HepG2 (cell line): Measurements from ENCODE around the gene BCL7A. TPM values are rescaled to one million over a fixed set of nuclear protein-coding genes. Genes with fewer than 3 reads are reported as not detected.

Experiments used
- ATAC-seq: fragments of 200-7000 bp; cut with Tn5 transposase; 3 replicates; pipeline ENCODE4 v1.9.1; 2020; ENCODE audit warnings: mild to moderate bottlenecking, moderate library complexity
- BruUV-seq: library from RNA; stranded (reverse); fragments of 400-500 nt; replicated peaks from 2 replicates; lab custom pipeline; 2021; lab: Mats Ljungman, UMichigan
- CTCF ChIA-PET: fragments of 300-600 bp; formaldehyde crosslinking; extraction: SDS; loops from one replicate; lab custom pipeline; 2021; ENCODE audit warnings: low total read pairs, inconsistent platforms, low intra/inter-chr PET ratio; lab: Yijun Ruan, JAX
- POLR2A ChIA-PET: fragments of 350-600 bp; sonication (Branson Sonifier 250); formaldehyde crosslinking; loops from one replicate; lab custom pipeline; 2020; ENCODE audit warnings: antibody characterized with exemption, inconsistent platforms; lab: Yijun Ruan, JAX
- DNase-seq: peaks from one replicate; pipeline ENCODE4 v3.0.0-alpha.2; 2015; ENCODE audit warnings: low spot score
- FAIRE-seq: peaks from 3 replicates; lab custom pipeline; 2011; peaks lifted over from hg19 to GRCh38; lab: Jason Lieb, UNC
- H2AFZ ChIP-seq: one replicate; pipeline ENCODE4 v1.6.1; 2011; ENCODE audit warnings: low read length, inconsistent platforms
- H3K27ac ChIP-seq: fragments of 300-600 bp; 3 replicates; pipeline ENCODE4 v1.8.0; 2011; ENCODE audit warnings: mixed run types, mild to moderate bottlenecking, mixed read lengths, low read length, inconsistent platforms; ENCODE audit not compliant: insufficient read depth; ENCODE audit errors: extremely low read length
- H3K27me3 ChIP-seq, 2 experiments: fragments of 200-600 bp in 1 of 2; 2 replicates in 1 of 2; 3 replicates in 1 of 2; pipeline versions ENCODE4 v1.6.0 to v1.8.0; 2011; ENCODE audit warnings: low read length in 2 of 2, mild to moderate bottlenecking in 2 of 2, moderate library complexity in 2 of 2, inconsistent platforms in 1 of 2; ENCODE audit not compliant: insufficient read depth in 2 of 2, control insufficient read depth in 1 of 2
- H3K36me3 ChIP-seq, 2 experiments: fragments of 200-600 bp in 1 of 2; replicated peaks in 1 of 2; 2 replicates in 1 of 2; 3 replicates in 1 of 2; pipeline versions ENCODE4 v1.5.1 to v1.8.0; 2011; ENCODE audit warnings: low read length in 2 of 2, inconsistent platforms in 1 of 2; ENCODE audit not compliant: insufficient read depth in 2 of 2, control insufficient read depth in 1 of 2
- H3K4me1 ChIP-seq: 2 replicates; pipeline ENCODE4 v1.5.1; 2012; ENCODE audit warnings: low read length, inconsistent platforms; ENCODE audit not compliant: insufficient read depth
- H3K4me2 ChIP-seq: 2 replicates; pipeline ENCODE4 v1.6.0; 2011; ENCODE audit warnings: low read depth, low read length, inconsistent platforms
- H3K4me3 ChIP-seq, 3 experiments: fragments of 200-600 bp in 1 of 3; sonication (generic), shearing (Covaris generic) in 1 of 3; replicated peaks in 1 of 3; 2 replicates each; pipeline ENCODE4 v1.5.1; 2011 to 2016; ENCODE audit warnings: low read length in 3 of 3, inconsistent platforms in 2 of 3, low read depth in 2 of 3, mild to moderate bottlenecking in 2 of 3, control low read depth in 1 of 3, mixed read lengths in 1 of 3; ENCODE audit not compliant: insufficient read depth in 1 of 3
- H3K79me2 ChIP-seq: one replicate; pipeline ENCODE4 v1.6.1; 2011; ENCODE audit warnings: low read length, inconsistent platforms; ENCODE audit not compliant: insufficient read depth
- H3K9ac ChIP-seq: 2 replicates; pipeline ENCODE4 v1.6.0; 2011; ENCODE audit warnings: mild to moderate bottlenecking, low read depth, low read length, inconsistent platforms; ENCODE audit not compliant: insufficient read depth
- H3K9me3 ChIP-seq: 2 replicates; pipeline ENCODE4 v1.5.1; 2012; ENCODE audit warnings: mild to moderate bottlenecking, low read length
- H4K20me1 ChIP-seq: 2 replicates; pipeline ENCODE4 v1.6.0; 2011; ENCODE audit warnings: inconsistent platforms, mild to moderate bottlenecking, low read length, moderate library complexity; ENCODE audit not compliant: insufficient read depth
- ATAD3A ChIP-seq: sonication (generic); formaldehyde crosslinking; IDR thresholded peaks from 2 replicates; pipeline ENCODE4 v1.4.0; 2020; ENCODE audit warnings: missing genetic modification reagents
- EP300 ChIP-seq, 3 experiments: sonication (generic) in 1 of 3; formaldehyde crosslinking in 1 of 3; IDR thresholded peaks; 2 replicates each; pipeline versions ENCODE4 v1.5.1 to v1.6.1; 2011 to 2020; ENCODE audit warnings: low read depth in 2 of 3, low read length in 2 of 3, borderline replicate concordance in 1 of 3, improper control_type of control experiment in 1 of 3, mild to moderate bottlenecking in 1 of 3, missing genetic modification reagents in 1 of 3, moderate library complexity in 1 of 3
- HHEX ChIP-seq: IDR thresholded peaks from 2 replicates; pipeline ENCODE4 v1.6.1; 2016; ENCODE audit warnings: control low read depth
- TGIF2 ChIP-seq: IDR thresholded peaks from 2 replicates; pipeline ENCODE4 v1.6.1; 2016; ENCODE audit warnings: control low read depth, missing compliant biosample characterization
- TRIM24 ChIP-seq: sonication (generic); formaldehyde crosslinking; IDR thresholded peaks from 2 replicates; pipeline ENCODE4 v1.8.0; 2022; ENCODE audit warnings: mild to moderate bottlenecking, missing genetic modification reagents
- TSC22D2 ChIP-seq: sonication (generic); formaldehyde crosslinking; IDR thresholded peaks from 2 replicates; pipeline ENCODE4 v1.5.1; 2020; ENCODE audit warnings: missing genetic modification reagents, mild to moderate bottlenecking, borderline replicate concordance
- ZNF235 ChIP-seq: sonication (generic); formaldehyde crosslinking; IDR thresholded peaks from 2 replicates; pipeline ENCODE4 v1.8.1; 2023; ENCODE audit warnings: mild to moderate bottlenecking, missing genetic modification reagents, borderline replicate concordance
- ZNF674 ChIP-seq: sonication (generic); formaldehyde crosslinking; IDR thresholded peaks from 2 replicates; pipeline ENCODE4 v1.5.0; 2020; ENCODE audit warnings: low read depth, mild to moderate bottlenecking, missing genetic modification reagents
- WGBS: methylation state at CpG from one replicate; pipeline ENCODE4 v1.1.6; 2017; ENCODE audit warnings: low lambda C conversion rate; 5-methylcytosine and 5-hydroxymethylcytosine counted together
- in situ Hi-C: cut with HindIII; loops from 2 replicates; pipeline ENCODE4 v1.10.0; 2017; ENCODE audit warnings: low pct_unique_long_range_greater_than_20kb; ENCODE audit not compliant: extremely low pct_ligation_motif_present
- intact Hi-C: fragments of 100-400 bp; cut with micrococcal nuclease; formaldehyde crosslinking; loops from one replicate; pipeline ENCODE4 v1.10.0; 2022; ENCODE audit not compliant: unreplicated experiment
- polyA plus RNA-seq, 8 experiments: library from polyadenylated mRNA; depleted of rRNA in 3 of 8; stranded (reverse) in 7 of 8; unstranded in 1 of 8; fragments of >200 nt; fragmentation: Illumina TruSeq in 4 of 8; extraction: Trizol in 4 of 8; gene quantifications; 2 replicates each; pipeline versions ENCODE4 v1.2.1 to v1.2.3, GENCODE V29; 2011 to 2016; ENCODE audit warnings: low read depth in 4 of 8, missing spikeins in 1 of 8, mixed read lengths in 1 of 8; ENCODE audit not compliant: insufficient read depth in 1 of 8
- total RNA-seq, 5 experiments: library from RNA; depleted of rRNA; stranded (reverse); fragments of >200 nt; fragmentation: Illumina TruSeq; extraction: Trizol; gene quantifications; 2 replicates each; pipeline ENCODE4 v1.2.3, GENCODE V29; 2016; ENCODE audit warnings: low read depth in 1 of 5
- TF ChIP-seq, protein P1 (sequence below): sonication (generic); formaldehyde crosslinking; IDR thresholded peaks from 2 replicates; pipeline ENCODE4 v1.4.0; 2020; ENCODE audit warnings: missing genetic modification reagents
- TF ChIP-seq, protein P2 (sequence below): sonication (generic); formaldehyde crosslinking; IDR thresholded peaks from 2 replicates; pipeline ENCODE4 v1.5.0; 2020; ENCODE audit warnings: missing genetic modification reagents
- TF ChIP-seq, protein P3 (sequence below): sonication (generic); formaldehyde crosslinking; IDR thresholded peaks from 2 replicates; pipeline ENCODE4 v1.4.0; 2020; ENCODE audit warnings: missing genetic modification reagents
- TF ChIP-seq, protein P4 (sequence below): sonication (generic); formaldehyde crosslinking; conservative IDR thresholded peaks from 2 replicates; pipeline ENCODE4 v1.5.0; 2020; ENCODE audit warnings: missing genetic modification reagents
- TF ChIP-seq, protein P5 (sequence below): IDR thresholded peaks from 2 replicates; pipeline ENCODE4 v1.6.1; 2018; ENCODE audit warnings: missing genetic modification reagents, mild to moderate bottlenecking, missing compliant biosample characterization

BCL7A gene
- total and polyA plus RNA-seq, 2 of the 13 experiments (the other 11 are each of a cell fraction or from before 2014, with no cell fraction given) = 4.1 to 6.2 TPM

DNA sequence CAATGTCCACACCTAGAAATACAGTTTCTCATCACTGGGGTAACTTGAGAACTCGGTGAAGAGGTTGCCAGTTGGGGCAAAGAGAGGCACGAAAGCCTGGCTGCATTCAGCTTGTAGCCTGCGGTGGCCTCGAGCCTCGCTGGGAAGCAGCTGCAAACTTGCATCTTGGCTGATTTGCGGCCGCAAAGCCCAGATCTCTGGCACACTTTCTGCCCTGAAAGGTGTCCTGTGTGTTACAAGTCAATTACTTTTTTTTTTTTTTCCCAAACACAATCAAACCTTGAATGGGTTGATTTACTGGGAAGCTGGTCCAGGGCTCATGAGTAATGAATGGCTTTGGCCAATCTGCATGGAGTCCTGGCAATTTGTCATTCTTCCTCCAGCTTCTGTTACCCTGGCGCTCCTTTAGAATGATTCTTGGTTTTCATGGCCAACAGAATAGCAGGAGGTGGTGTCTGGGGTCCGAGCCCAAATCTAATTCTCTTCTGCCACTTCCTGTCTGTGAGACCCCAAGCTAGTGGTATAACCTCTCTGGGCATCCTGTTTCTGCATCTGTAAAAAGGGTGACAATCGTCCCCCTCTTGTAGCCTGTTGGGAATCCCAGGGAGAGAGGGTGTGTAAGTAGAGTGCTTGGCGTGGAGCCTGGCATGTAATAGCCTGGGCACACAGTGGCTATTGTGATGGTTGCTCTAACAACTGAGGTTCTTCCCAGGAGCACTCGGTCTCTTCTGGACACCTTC lies 6.7 kb downstream of the BCL7A start (continued):
- TF ChIP-seq, protein P1, sequence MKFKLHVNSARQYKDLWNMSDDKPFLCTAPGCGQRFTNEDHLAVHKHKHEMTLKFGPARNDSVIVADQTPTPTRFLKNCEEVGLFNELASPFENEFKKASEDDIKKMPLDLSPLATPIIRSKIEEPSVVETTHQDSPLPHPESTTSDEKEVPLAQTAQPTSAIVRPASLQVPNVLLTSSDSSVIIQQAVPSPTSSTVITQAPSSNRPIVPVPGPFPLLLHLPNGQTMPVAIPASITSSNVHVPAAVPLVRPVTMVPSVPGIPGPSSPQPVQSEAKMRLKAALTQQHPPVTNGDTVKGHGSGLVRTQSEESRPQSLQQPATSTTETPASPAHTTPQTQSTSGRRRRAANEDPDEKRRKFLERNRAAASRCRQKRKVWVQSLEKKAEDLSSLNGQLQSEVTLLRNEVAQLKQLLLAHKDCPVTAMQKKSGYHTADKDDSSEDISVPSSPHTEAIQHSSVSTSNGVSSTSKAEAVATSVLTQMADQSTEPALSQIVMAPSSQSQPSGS (CRISPR knock-in tag) = no peak
- TF ChIP-seq, all 625 proteins: peak for 0

DNA sequence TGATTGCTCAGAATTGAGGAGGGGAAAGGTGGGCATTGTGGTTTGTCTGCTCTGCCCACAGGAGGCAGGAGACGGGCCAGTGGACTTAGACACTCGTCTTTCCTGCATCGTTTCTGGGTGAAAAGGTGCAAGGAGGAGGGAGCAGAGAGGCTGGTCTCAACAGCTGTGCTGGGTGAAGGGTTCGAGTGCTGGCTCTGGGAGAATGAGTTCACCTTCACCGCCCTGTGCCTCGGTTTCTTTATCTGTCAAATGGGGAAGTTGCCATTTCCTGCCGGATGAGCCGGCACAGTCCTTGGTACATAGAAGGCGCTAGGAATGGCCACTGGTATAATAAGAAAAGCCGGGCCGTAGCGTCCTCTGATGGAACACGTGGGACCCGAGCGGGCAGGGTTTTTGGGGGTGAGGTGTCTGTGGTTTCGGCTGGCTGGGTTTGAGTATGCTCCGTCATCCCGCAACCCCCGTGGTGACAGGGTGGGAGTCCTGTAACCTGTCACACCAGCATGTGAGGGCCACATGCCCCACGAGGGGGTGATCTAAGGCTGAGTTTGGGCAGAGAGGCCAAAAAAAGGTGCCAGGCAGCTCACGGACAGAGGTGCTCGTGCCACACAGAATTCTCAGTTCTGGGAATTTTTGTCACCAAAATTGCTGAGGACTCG lies 7.3 kb downstream of the BCL7A start:
- FAIRE-seq = no peak
- TF ChIP-seq ZNF674 (no peak), HHEX (no peak), ZNF235 (CRISPR knock-in tag) (no peak), ATAD3A (CRISPR knock-in tag) (no peak), TRIM24 (CRISPR knock-in tag) (no peak), TGIF2 (no peak), EP300 (IDR thresholded peaks at IDR 0.05; ENCODE audit: low read depth in 2 of 2, low read length in 2 of 2) (no peak), EP300 (CRISPR knock-in tag; IDR thresholded peaks at IDR 0.05; ENCODE audit: borderline replicate concordance) (no peak), TSC22D2 (no peak)
- TF ChIP-seq, protein P2, sequence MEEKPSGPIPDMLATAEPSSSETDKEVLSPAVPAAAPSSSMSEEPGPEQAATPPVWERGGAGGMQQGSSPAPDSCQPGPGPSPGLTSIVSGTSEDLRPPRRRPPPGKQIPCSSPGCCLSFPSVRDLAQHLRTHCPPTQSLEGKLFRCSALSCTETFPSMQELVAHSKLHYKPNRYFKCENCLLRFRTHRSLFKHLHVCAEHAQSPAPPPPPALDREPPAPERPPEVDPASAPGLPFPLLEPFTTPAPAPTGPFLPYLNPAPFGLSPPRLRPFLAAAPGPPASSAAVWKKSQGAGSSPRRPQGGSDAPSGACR (CRISPR knock-in tag) = no peak
- TF ChIP-seq, protein P3, sequence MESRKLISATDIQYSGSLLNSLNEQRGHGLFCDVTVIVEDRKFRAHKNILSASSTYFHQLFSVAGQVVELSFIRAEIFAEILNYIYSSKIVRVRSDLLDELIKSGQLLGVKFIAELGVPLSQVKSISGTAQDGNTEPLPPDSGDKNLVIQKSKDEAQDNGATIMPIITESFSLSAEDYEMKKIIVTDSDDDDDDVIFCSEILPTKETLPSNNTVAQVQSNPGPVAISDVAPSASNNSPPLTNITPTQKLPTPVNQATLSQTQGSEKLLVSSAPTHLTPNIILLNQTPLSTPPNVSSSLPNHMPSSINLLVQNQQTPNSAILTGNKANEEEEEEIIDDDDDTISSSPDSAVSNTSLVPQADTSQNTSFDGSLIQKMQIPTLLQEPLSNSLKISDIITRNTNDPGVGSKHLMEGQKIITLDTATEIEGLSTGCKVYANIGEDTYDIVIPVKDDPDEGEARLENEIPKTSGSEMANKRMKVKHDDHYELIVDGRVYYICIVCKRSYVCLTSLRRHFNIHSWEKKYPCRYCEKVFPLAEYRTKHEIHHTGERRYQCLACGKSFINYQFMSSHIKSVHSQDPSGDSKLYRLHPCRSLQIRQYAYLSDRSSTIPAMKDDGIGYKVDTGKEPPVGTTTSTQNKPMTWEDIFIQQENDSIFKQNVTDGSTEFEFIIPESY (CRISPR knock-in tag) = no peak
- TF ChIP-seq, protein P4, sequence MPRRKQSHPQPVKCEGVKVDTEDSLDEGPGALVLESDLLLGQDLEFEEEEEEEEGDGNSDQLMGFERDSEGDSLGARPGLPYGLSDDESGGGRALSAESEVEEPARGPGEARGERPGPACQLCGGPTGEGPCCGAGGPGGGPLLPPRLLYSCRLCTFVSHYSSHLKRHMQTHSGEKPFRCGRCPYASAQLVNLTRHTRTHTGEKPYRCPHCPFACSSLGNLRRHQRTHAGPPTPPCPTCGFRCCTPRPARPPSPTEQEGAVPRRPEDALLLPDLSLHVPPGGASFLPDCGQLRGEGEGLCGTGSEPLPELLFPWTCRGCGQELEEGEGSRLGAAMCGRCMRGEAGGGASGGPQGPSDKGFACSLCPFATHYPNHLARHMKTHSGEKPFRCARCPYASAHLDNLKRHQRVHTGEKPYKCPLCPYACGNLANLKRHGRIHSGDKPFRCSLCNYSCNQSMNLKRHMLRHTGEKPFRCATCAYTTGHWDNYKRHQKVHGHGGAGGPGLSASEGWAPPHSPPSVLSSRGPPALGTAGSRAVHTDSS (CRISPR knock-in tag) = no peak
- TF ChIP-seq, protein P5, sequence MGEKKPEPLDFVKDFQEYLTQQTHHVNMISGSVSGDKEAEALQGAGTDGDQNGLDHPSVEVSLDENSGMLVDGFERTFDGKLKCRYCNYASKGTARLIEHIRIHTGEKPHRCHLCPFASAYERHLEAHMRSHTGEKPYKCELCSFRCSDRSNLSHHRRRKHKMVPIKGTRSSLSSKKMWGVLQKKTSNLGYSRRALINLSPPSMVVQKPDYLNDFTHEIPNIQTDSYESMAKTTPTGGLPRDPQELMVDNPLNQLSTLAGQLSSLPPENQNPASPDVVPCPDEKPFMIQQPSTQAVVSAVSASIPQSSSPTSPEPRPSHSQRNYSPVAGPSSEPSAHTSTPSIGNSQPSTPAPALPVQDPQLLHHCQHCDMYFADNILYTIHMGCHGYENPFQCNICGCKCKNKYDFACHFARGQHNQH (CRISPR knock-in tag) = no peak

More for the DNA sequence above, 7.3 kb downstream of the BCL7A start:
- H3K4me3 ChIP-seq = no peak overlapping the region
- no peaks in the 10 kb centered on the region for H3K9me3 ChIP-seq
- H3K27ac ChIP-seq = no peak overlapping the region
- DNase-seq (no peak), ATAC-seq (no peak)
- intact Hi-C loops (loop anchor here (10.0 kb wide), 1 partner anchor 114 kb away; the partner anchor contains the start of gene CFAP251), in situ Hi-C loops (no loop called here)
- H2AFZ ChIP-seq = no peak overlapping the region
- no peaks in the 10 kb centered on the region for H3K27me3 ChIP-seq
- no TSS peak for BruUV-seq
- WGBS = 89% methylated on average over 19 of the region's 23 CpGs
- 0 out of 2 replicates have a peak, but pooled peaks cover 3% of the 10 kb centered on the region for H4K20me1 ChIP-seq
- H3K9ac ChIP-seq = 0 out of 2 replicates have a peak overlapping the region, but pooled peaks have one; percentile 8
- ChIA-PET CTCF (no interaction called here), POLR2A (no interaction called here)
- peaks cover 0 to 1% of the 10 kb centered on the region in 2 experiments; a peak in 2 of 5 replicates for H3K36me3 ChIP-seq
- peaks cover 19% of the 10 kb centered on the region for H3K79me2 ChIP-seq
- H3K4me1 ChIP-seq = peaks cover 27% of the 10 kb centered on the region
- H3K4me2 ChIP-seq = no peak overlapping the region; the same call in 1 of the 2 replicates
